Osteocyte (in vitro differentiated cells): ENCODE measurements around the gene MTURN. TPM values are rescaled to one million over a fixed set of nuclear protein-coding genes. Genes with fewer than 3 reads are reported as not detected.

Experiments
- DNase-seq: peaks from one replicate; pipeline ENCODE4 v3.0.0; 2021; ENCODE audit warnings: mixed read lengths; ENCODE audit not compliant: unreplicated experiment; ENCODE audit errors: extremely low spot score
- H3K27ac Mint-ChIP-seq: one replicate; pipeline ENCODE4 v1.8.0; 2021; ENCODE audit warnings: mild to moderate bottlenecking, mixed read lengths; ENCODE audit not compliant: unreplicated experiment
- H3K27me3 Mint-ChIP-seq: one replicate; pipeline ENCODE4 v1.8.0; 2021; ENCODE audit warnings: mixed read lengths; ENCODE audit not compliant: unreplicated experiment
- H3K36me3 Mint-ChIP-seq: one replicate; pipeline ENCODE4 v1.8.0; 2021; ENCODE audit warnings: mixed read lengths; ENCODE audit not compliant: unreplicated experiment
- H3K4me1 Mint-ChIP-seq: one replicate; pipeline ENCODE4 v1.8.0; 2021; ENCODE audit warnings: mixed read lengths; ENCODE audit not compliant: unreplicated experiment
- H3K4me3 Mint-ChIP-seq: one replicate; pipeline ENCODE4 v1.8.0; 2021; ENCODE audit warnings: mild to moderate bottlenecking, moderate library complexity, mixed read lengths; ENCODE audit not compliant: unreplicated experiment
- H3K9me3 Mint-ChIP-seq: one replicate; pipeline ENCODE4 v1.8.0; 2021; ENCODE audit warnings: mixed read lengths; ENCODE audit not compliant: unreplicated experiment
- CTCF ChIP-seq: fragments of 200-600 bp; sonication (generic); IDR thresholded peaks from 2 replicates; pipeline ENCODE4 v1.5.0; 2021; ENCODE audit warnings: antibody characterized with exemption, mild to moderate bottlenecking, moderate library complexity
- total RNA-seq: library from RNA; stranded (reverse); gene quantifications from 2 replicates; pipeline ENCODE4 v1.2.1, GENCODE V29; 2021

Gene MTURN
- total RNA-seq, 1 donor from 2014 or later, result 19.0 TPM

- TF ChIP-seq CTCF, result no peak
- Mint-ChIP-seq H3K4me1 (peaks cover 31% of the 10 kb centered on the region), H3K9me3 (no peaks in the 10 kb centered on the region), H3K36me3 (no peaks in the 10 kb centered on the region), H3K4me3 (no peak overlapping the region), H3K27me3 (no peaks in the 10 kb centered on the region), H3K27ac (peak overlapping the region; percentile 87)
- no peak for DNase-seq
Measured at GRCh38 chr7:30143748-30144251, 9.0 kb downstream of the MTURN start.

- no peak overlapping the region for H3K4me3 Mint-ChIP-seq
- TF ChIP-seq CTCF, result no peak
- no peak overlapping the region for H3K27ac Mint-ChIP-seq
- H3K4me1 Mint-ChIP-seq, result peaks cover 31% of the 10 kb centered on the region
- H3K27me3 Mint-ChIP-seq, result no peaks in the 10 kb centered on the region
- H3K36me3 Mint-ChIP-seq, result peaks cover 1% of the 10 kb centered on the region
- no peak for DNase-seq
- no peaks in the 10 kb centered on the region for H3K9me3 Mint-ChIP-seq
Measured at GRCh38 chr7:30144657-30145306, 10.0 kb downstream of the MTURN start.

- no peak for DNase-seq
- H3K36me3 Mint-ChIP-seq, result peaks cover 7% of the 10 kb centered on the region
- no peak for TF ChIP-seq CTCF
- H3K27me3 Mint-ChIP-seq, result no peaks in the 10 kb centered on the region
- peaks cover 28% of the 10 kb centered on the region for H3K4me1 Mint-ChIP-seq
- H3K27ac Mint-ChIP-seq, result no peak overlapping the region
- no peaks in the 10 kb centered on the region for H3K9me3 Mint-ChIP-seq
- no peak overlapping the region for H3K4me3 Mint-ChIP-seq
Measured at GRCh38 chr7:30145426-30145970, 10.7 kb downstream of the MTURN start.

GRCh38 chr7:30146127-30146612 is 11.4 kb downstream of the MTURN start:
- H3K4me1 Mint-ChIP-seq, result peaks cover 28% of the 10 kb centered on the region
- H3K9me3 Mint-ChIP-seq, result no peaks in the 10 kb centered on the region
- peaks cover 9% of the 10 kb centered on the region for H3K36me3 Mint-ChIP-seq
- no peak for DNase-seq
- H3K27me3 Mint-ChIP-seq, result no peaks in the 10 kb centered on the region
- H3K4me3 Mint-ChIP-seq, result no peak overlapping the region
- no peak overlapping the region for H3K27ac Mint-ChIP-seq
- TF ChIP-seq CTCF, result no peak

- H3K36me3 Mint-ChIP-seq, result peaks cover 9% of the 10 kb centered on the region
- peaks cover 21% of the 10 kb centered on the region for H3K4me1 Mint-ChIP-seq
- H3K27ac Mint-ChIP-seq, result no peak overlapping the region
- no peak overlapping the region for H3K4me3 Mint-ChIP-seq
- no peak for TF ChIP-seq CTCF
- H3K27me3 Mint-ChIP-seq, result no peaks in the 10 kb centered on the region
- H3K9me3 Mint-ChIP-seq, result no peaks in the 10 kb centered on the region
- DNase-seq, result no peak
Measured at GRCh38 chr7:30147223-30147622, 12.4 kb downstream of the MTURN start.
